H9 (cell line): Measurements from ENCODE around the gene FGFR1OP2. TPM values are rescaled to one million over a fixed set of nuclear protein-coding genes. Genes with fewer than 3 reads are reported as not detected.
"Not testable (repeated sequence)": the region's sequence is repeated elsewhere in the genome, so short reads cannot be mapped to it uniquely, and the experiment has no call there.

Experiments used
- DNase-seq: peaks from one replicate; pipeline ENCODE4 v3.0.0-alpha.2; 2017
- H2AFZ ChIP-seq: one replicate; pipeline ENCODE4 v1.6.1; 2013; ENCODE audit warnings: mild to moderate bottlenecking, low read length, control low read depth, moderate library complexity
- H2AK5ac ChIP-seq: 2 replicates; pipeline ENCODE4 v1.6.1; 2013; ENCODE audit warnings: low read length, control low read depth, mixed read lengths; ENCODE audit not compliant: insufficient read length
- H2BK120ac ChIP-seq: one replicate; pipeline ENCODE4 v1.6.1; 2013; ENCODE audit warnings: low read depth, mild to moderate bottlenecking, low read length, control low read depth, inconsistent platforms; ENCODE audit not compliant: poor library complexity, severe bottlenecking
- H2BK12ac ChIP-seq: 2 replicates; pipeline ENCODE4 v1.6.1; 2013; ENCODE audit warnings: low read length, control low read depth, mixed read lengths, low read depth; ENCODE audit not compliant: insufficient read length
- H2BK15ac ChIP-seq: 2 replicates; pipeline ENCODE4 v1.6.1; 2013; ENCODE audit warnings: low read depth, low read length, control low read depth
- H2BK20ac ChIP-seq: one replicate; pipeline ENCODE4 v1.6.1; 2013; ENCODE audit warnings: low read depth, mild to moderate bottlenecking, low read length, control low read depth, inconsistent platforms; ENCODE audit not compliant: poor library complexity, severe bottlenecking
- H2BK5ac ChIP-seq: 2 replicates; pipeline ENCODE4 v1.6.1; 2013; ENCODE audit warnings: low read length, control low read depth, mixed read lengths; ENCODE audit not compliant: insufficient read length
- H3K14ac ChIP-seq: 2 replicates; pipeline ENCODE4 v1.6.1; 2013; ENCODE audit warnings: low read length, control low read depth; ENCODE audit not compliant: insufficient read depth
- H3K18ac ChIP-seq: 2 replicates; pipeline ENCODE4 v1.6.1; 2013; ENCODE audit warnings: low read depth, mild to moderate bottlenecking, mixed read lengths, low read length, control low read depth; ENCODE audit not compliant: insufficient read length
- H3K23ac ChIP-seq: 2 replicates; pipeline ENCODE4 v1.6.1; 2013; ENCODE audit warnings: low read length, control low read depth, mixed read lengths, low read depth; ENCODE audit not compliant: insufficient read length
- H3K23me2 ChIP-seq: 2 replicates; pipeline ENCODE4 v1.6.1; 2013; ENCODE audit warnings: low read depth, mild to moderate bottlenecking, mixed read lengths, low read length, control low read depth; ENCODE audit not compliant: insufficient read length, poor library complexity, severe bottlenecking
- H3K27ac ChIP-seq: 2 replicates; pipeline ENCODE4 v1.5.1; 2013; ENCODE audit warnings: low read length, control low read depth, mixed read lengths, low read depth; ENCODE audit not compliant: insufficient read length
- H3K27me3 ChIP-seq: 2 replicates; pipeline ENCODE4 v1.6.1; 2013; ENCODE audit warnings: low read length, control low read depth, inconsistent platforms; ENCODE audit not compliant: insufficient read depth
- H3K4ac ChIP-seq: 2 replicates; pipeline ENCODE4 v1.6.1; 2013; ENCODE audit warnings: low read depth, mild to moderate bottlenecking, control low read depth, inconsistent platforms, low read length, moderate library complexity
- H3K4me1 ChIP-seq: 2 replicates; pipeline ENCODE4 v1.6.1; 2013; ENCODE audit warnings: low read length, control low read depth, inconsistent platforms; ENCODE audit not compliant: insufficient read depth
- H3K4me2 ChIP-seq: 2 replicates; pipeline ENCODE4 v1.6.1; 2013; ENCODE audit warnings: low read length, control low read depth, mixed read lengths; ENCODE audit not compliant: insufficient read length, insufficient read depth
- H3K56ac ChIP-seq: 2 replicates; pipeline ENCODE4 v1.6.1; 2013; ENCODE audit warnings: low read depth, mild to moderate bottlenecking, mixed read lengths, low read length, control low read depth; ENCODE audit not compliant: insufficient read length
- H3K79me1 ChIP-seq: 2 replicates; pipeline ENCODE4 v1.6.1; 2013; ENCODE audit warnings: low read depth, mild to moderate bottlenecking, moderate library complexity, low read length, control low read depth, inconsistent platforms; ENCODE audit not compliant: insufficient read depth, poor library complexity, severe bottlenecking
- H3K79me2 ChIP-seq: 2 replicates; pipeline ENCODE4 v1.6.1; 2013; ENCODE audit warnings: low read length, control low read depth, inconsistent platforms; ENCODE audit not compliant: insufficient read depth
- H3K9ac ChIP-seq: 2 replicates; pipeline ENCODE4 v1.6.1; 2013; ENCODE audit warnings: low read length, control low read depth, mixed read lengths; ENCODE audit not compliant: insufficient read length; ENCODE audit errors: extremely low read depth
- H3K9me3 ChIP-seq: one replicate; pipeline ENCODE4 v1.6.1; 2013; ENCODE audit warnings: low read depth, low read length, inconsistent platforms; ENCODE audit not compliant: control insufficient read depth
- H3T11ph ChIP-seq: one replicate; pipeline ENCODE4 v1.6.1; 2013; ENCODE audit warnings: mild to moderate bottlenecking, low read length, control low read depth, inconsistent platforms
- H4K20me1 ChIP-seq: one replicate; pipeline ENCODE4 v1.6.1; 2013; ENCODE audit not compliant: control insufficient read depth, insufficient read length, insufficient read depth
- H4K5ac ChIP-seq: 2 replicates; pipeline ENCODE4 v1.6.1; 2013; ENCODE audit warnings: low read depth, mild to moderate bottlenecking, mixed read lengths, low read length, control low read depth; ENCODE audit not compliant: insufficient read length
- H4K8ac ChIP-seq: replicated peaks from 2 replicates; pipeline ENCODE4 v1.6.1; 2013; ENCODE audit warnings: low read length, control low read depth, mixed read lengths, low read depth; ENCODE audit not compliant: insufficient read length
- H4K91ac ChIP-seq: 2 replicates; pipeline ENCODE4 v1.6.1; 2013; ENCODE audit warnings: low read depth, mild to moderate bottlenecking, moderate library complexity, mixed read lengths, low read length, control low read depth; ENCODE audit not compliant: insufficient read length
- H3K27ac Mint-ChIP-seq, 3 experiments: 2 replicates in 2 of 3; 3 replicates in 1 of 3; pipeline ENCODE4 v1.8.0; 2020 to 2021; ENCODE audit warnings: mixed read lengths in 3 of 3, mild to moderate bottlenecking in 1 of 3, moderate library complexity in 1 of 3
- H3K27me3 Mint-ChIP-seq: 2 replicates; pipeline ENCODE4 v1.8.0; 2021; ENCODE audit warnings: low read depth, mild to moderate bottlenecking, moderate library complexity, mixed read lengths
- H3K36me3 Mint-ChIP-seq, 3 experiments: 2 replicates in 2 of 3; 3 replicates in 1 of 3; pipeline ENCODE4 v1.8.0; 2020 to 2021; ENCODE audit warnings: low read depth in 3 of 3, mixed read lengths in 3 of 3; ENCODE audit not compliant: insufficient read depth in 1 of 3
- H3K4me1 Mint-ChIP-seq, 2 experiments: 2 replicates each; pipeline ENCODE4 v1.8.0; 2020; ENCODE audit warnings: mixed read lengths in 2 of 2
- H3K4me3 Mint-ChIP-seq, 2 experiments: 2 replicates in 1 of 2; 3 replicates in 1 of 2; pipeline ENCODE4 v1.8.0; 2020 to 2021; ENCODE audit warnings: mild to moderate bottlenecking in 2 of 2, mixed read lengths in 2 of 2, moderate library complexity in 1 of 2
- H3K9me3 Mint-ChIP-seq, 2 experiments: 2 replicates in 1 of 2; 3 replicates in 1 of 2; pipeline ENCODE4 v1.8.0; 2020; ENCODE audit warnings: mild to moderate bottlenecking in 2 of 2, mixed read lengths in 2 of 2, moderate library complexity in 1 of 2
- WGBS: extraction: QIAGEN DNeasy Blood & Tissue Kit; methylation state at CpG from one replicate; pipeline ENCODE4 v1.1.7; 2013; ENCODE audit warnings: missing lambda C conversion rate, low lambda C conversion rate, mixed read lengths; ENCODE audit not compliant: insufficient read length; ENCODE audit errors: extremely low coverage; 5-methylcytosine and 5-hydroxymethylcytosine counted together
- total RNA-seq: library from RNA; stranded (reverse); gene quantifications from 2 replicates; pipeline ENCODE4 v1.2.1, GENCODE V29; 2021
- TF ChIP-seq, protein P1 (sequence below): fragments of 200-600 bp; sonication (generic); conservative IDR thresholded peaks from 3 replicates; pipeline ENCODE4 v1.8.0; 2021; ENCODE audit warnings: antibody characterized with exemption, mild to moderate bottlenecking

Gene FGFR1OP2
- total RNA-seq, 1 experiment from 2014 or later, result 30.0 TPM

GRCh38 chr12:26954027-26954426 is 15.8 kb downstream of the FGFR1OP2 start:
- no peaks in the 10 kb centered on the region for H3K9me3 Mint-ChIP-seq

GRCh38 chr12:26961391-26961790 is 23.1 kb downstream of the FGFR1OP2 start:
- H3T11ph ChIP-seq, H2AFZ ChIP-seq, H2BK5ac ChIP-seq, H3K27me3 Mint-ChIP-seq, H3K9ac ChIP-seq, H4K8ac ChIP-seq, H2BK20ac ChIP-seq, H3K18ac ChIP-seq, H3K23ac ChIP-seq, H3K9me3 ChIP-seq, DNase-seq, H3K27me3 ChIP-seq, H3K27ac Mint-ChIP-seq, H4K20me1 ChIP-seq, H2BK120ac ChIP-seq, H3K4me1 ChIP-seq, H4K91ac ChIP-seq, H3K4ac ChIP-seq, H3K79me2 ChIP-seq, H3K23me2 ChIP-seq, H4K5ac ChIP-seq, H3K79me1 ChIP-seq, H3K4me2 ChIP-seq, H3K4me1 Mint-ChIP-seq, H2BK15ac ChIP-seq, H3K4me3 Mint-ChIP-seq, H3K9me3 Mint-ChIP-seq, H3K56ac ChIP-seq, H3K27ac ChIP-seq, H3K14ac ChIP-seq, H2BK12ac ChIP-seq, H2AK5ac ChIP-seq: not testable (repeated sequence)
- H3K36me3 Mint-ChIP-seq, result peaks cover 3 to 49% (median 25%) of the 10 kb centered on the region in 3 experiments; a peak in 5 of 7 replicates
- no CpG with 5 or more reads among the region's 7 CpGs for WGBS

More at GRCh38 chr12:26954027-26954426, 15.8 kb downstream of the FGFR1OP2 start:
- H3K27ac Mint-ChIP-seq, result no peak overlapping the region
- no peak for DNase-seq
- TF ChIP-seq, protein P1, sequence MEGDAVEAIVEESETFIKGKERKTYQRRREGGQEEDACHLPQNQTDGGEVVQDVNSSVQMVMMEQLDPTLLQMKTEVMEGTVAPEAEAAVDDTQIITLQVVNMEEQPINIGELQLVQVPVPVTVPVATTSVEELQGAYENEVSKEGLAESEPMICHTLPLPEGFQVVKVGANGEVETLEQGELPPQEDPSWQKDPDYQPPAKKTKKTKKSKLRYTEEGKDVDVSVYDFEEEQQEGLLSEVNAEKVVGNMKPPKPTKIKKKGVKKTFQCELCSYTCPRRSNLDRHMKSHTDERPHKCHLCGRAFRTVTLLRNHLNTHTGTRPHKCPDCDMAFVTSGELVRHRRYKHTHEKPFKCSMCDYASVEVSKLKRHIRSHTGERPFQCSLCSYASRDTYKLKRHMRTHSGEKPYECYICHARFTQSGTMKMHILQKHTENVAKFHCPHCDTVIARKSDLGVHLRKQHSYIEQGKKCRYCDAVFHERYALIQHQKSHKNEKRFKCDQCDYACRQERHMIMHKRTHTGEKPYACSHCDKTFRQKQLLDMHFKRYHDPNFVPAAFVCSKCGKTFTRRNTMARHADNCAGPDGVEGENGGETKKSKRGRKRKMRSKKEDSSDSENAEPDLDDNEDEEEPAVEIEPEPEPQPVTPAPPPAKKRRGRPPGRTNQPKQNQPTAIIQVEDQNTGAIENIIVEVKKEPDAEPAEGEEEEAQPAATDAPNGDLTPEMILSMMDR, result no peak
- H3K4me1 Mint-ChIP-seq, result no peaks in the 10 kb centered on the region
- no peak overlapping the region for H2AFZ ChIP-seq
- no peaks in the 10 kb centered on the region for H3K79me1 ChIP-seq
- no peak overlapping the region for H3T11ph ChIP-seq
- H3K56ac ChIP-seq, result no peak overlapping the region
- no peak overlapping the region for H2BK5ac ChIP-seq
- H3K9ac ChIP-seq, result no peak overlapping the region
- H3K18ac ChIP-seq, result no peak overlapping the region
- no peak overlapping the region for H2BK20ac ChIP-seq
- H3K4ac ChIP-seq, result no peak overlapping the region
- no peak overlapping the region for H2BK120ac ChIP-seq
- H3K9me3 ChIP-seq, result no peaks in the 10 kb centered on the region
- no peaks in the 10 kb centered on the region for H3K27me3 ChIP-seq
- H3K23ac ChIP-seq, result no peak overlapping the region
- no peak overlapping the region for H2AK5ac ChIP-seq
- WGBS, result no CpG with 5 or more reads among the region's 4 CpGs
- peaks cover 3 to 20% (median 15%) of the 10 kb centered on the region in 3 experiments; a peak in 5 of 7 replicates for H3K36me3 Mint-ChIP-seq
- no peak overlapping the region for H2BK12ac ChIP-seq
- no peak overlapping the region for H4K91ac ChIP-seq
- no peaks in the 10 kb centered on the region for H3K23me2 ChIP-seq
- no peak overlapping the region for H3K27ac ChIP-seq
- no peak overlapping the region for H3K14ac ChIP-seq
- no peak overlapping the region for H4K5ac ChIP-seq
- H2BK15ac ChIP-seq, result no peak overlapping the region
- H4K8ac ChIP-seq, result no peak overlapping the region
- H4K20me1 ChIP-seq, result no peaks in the 10 kb centered on the region
- no peaks in the 10 kb centered on the region for H3K4me1 ChIP-seq
- H3K4me3 Mint-ChIP-seq, result no peak overlapping the region
- no peaks in the 10 kb centered on the region for H3K27me3 Mint-ChIP-seq
- no peaks in the 10 kb centered on the region; the same call in 1 of the 2 replicates for H3K79me2 ChIP-seq
- H3K4me2 ChIP-seq, result no peak overlapping the region
